Measurements from ENCODE around the gene FLT1.

Gene FLT1

DNA sequence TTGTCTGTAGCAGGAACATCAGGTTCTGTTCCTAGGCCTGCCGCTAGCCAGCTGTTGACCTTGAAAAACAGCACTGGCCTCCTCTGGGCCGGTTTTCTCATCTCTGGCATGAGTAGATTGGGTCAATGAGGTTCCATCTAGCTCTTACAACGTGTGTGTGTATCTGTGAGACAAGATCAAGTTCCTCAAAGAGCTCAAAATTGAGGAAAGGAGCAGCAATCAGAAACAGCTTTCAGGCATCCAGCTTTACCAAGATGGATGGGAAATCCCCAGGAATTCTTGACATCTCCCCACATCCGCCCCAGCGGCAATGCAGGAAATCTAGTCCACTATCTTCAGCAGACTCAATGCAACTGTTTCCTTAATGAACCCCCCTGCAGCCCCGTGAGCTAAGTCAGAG lies 4.9 kb downstream of the FLT1 start:
- no peak overlapping the region for H3K4me3 Mint-ChIP-seq
- TF ChIP-seq, protein P1, sequence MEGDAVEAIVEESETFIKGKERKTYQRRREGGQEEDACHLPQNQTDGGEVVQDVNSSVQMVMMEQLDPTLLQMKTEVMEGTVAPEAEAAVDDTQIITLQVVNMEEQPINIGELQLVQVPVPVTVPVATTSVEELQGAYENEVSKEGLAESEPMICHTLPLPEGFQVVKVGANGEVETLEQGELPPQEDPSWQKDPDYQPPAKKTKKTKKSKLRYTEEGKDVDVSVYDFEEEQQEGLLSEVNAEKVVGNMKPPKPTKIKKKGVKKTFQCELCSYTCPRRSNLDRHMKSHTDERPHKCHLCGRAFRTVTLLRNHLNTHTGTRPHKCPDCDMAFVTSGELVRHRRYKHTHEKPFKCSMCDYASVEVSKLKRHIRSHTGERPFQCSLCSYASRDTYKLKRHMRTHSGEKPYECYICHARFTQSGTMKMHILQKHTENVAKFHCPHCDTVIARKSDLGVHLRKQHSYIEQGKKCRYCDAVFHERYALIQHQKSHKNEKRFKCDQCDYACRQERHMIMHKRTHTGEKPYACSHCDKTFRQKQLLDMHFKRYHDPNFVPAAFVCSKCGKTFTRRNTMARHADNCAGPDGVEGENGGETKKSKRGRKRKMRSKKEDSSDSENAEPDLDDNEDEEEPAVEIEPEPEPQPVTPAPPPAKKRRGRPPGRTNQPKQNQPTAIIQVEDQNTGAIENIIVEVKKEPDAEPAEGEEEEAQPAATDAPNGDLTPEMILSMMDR (IDR thresholded peaks at IDR 0.05; ENCODE audit: unreplicated experiment in 3 of 3) = no peak
- H3K27me3 Mint-ChIP-seq (ENCODE audit: low read depth) = peaks cover 82% of the 10 kb centered on the region
- H3K36me3 Mint-ChIP-seq (ENCODE audit: low read depth) = no peaks in the 10 kb centered on the region
- H3K9me3 Mint-ChIP-seq = no peaks in the 10 kb centered on the region
- H3K4me1 Mint-ChIP-seq = peaks cover 11% of the 10 kb centered on the region
- no peak overlapping the region for H3K27ac Mint-ChIP-seq

DNA sequence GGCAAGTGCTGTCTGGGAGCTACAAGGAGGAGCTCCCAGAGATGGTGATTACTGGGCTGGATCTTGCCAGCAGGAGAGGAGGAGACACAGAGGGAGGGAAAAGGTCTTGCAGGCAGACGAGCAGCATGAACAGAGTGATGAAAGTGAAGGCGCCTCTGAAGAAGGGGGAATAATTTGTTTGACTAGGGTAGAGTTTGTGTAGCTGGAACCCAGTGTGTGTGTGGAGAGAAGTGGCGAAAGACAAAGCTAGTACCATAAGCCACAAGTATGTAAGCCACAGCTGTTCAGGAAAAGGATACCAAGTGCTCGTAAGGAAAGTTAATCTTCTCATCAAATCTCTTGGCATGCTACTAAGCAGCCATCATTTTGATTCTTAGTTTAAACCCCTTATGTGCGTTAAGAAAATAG lies 5.4 kb downstream of the FLT1 start:
- Mint-ChIP-seq H3K36me3 (ENCODE audit: low read depth) (no peaks in the 10 kb centered on the region), H3K27me3 (ENCODE audit: low read depth) (peaks cover 80% of the 10 kb centered on the region), H3K27ac (no peak overlapping the region), H3K4me1 (peaks cover 11% of the 10 kb centered on the region), H3K4me3 (no peak overlapping the region), H3K9me3 (no peaks in the 10 kb centered on the region)
- TF ChIP-seq, protein P1 (IDR thresholded peaks at IDR 0.05; ENCODE audit: unreplicated experiment in 3 of 3) = no peak

GRCh38 chr13:28488376-28489005 lies 6.4 kb downstream of the FLT1 start:
- Mint-ChIP-seq H3K27ac (no peak overlapping the region), H3K4me3 (no peak overlapping the region), H3K27me3 (ENCODE audit: low read depth) (peaks cover 80% of the 10 kb centered on the region), H3K4me1 (peaks cover 11% of the 10 kb centered on the region), H3K9me3 (no peaks in the 10 kb centered on the region), H3K36me3 (ENCODE audit: low read depth) (no peaks in the 10 kb centered on the region)
- TF ChIP-seq, protein P1 (IDR thresholded peaks at IDR 0.05; ENCODE audit: unreplicated experiment in 3 of 3) = no peak

GRCh38 chr13:28485996-28486543 lies 8.9 kb downstream of the FLT1 start:
- Mint-ChIP-seq H3K27ac (no peak overlapping the region), H3K36me3 (ENCODE audit: low read depth) (no peaks in the 10 kb centered on the region), H3K4me3 (no peak overlapping the region), H3K4me1 (peaks cover 11% of the 10 kb centered on the region), H3K9me3 (no peaks in the 10 kb centered on the region), H3K27me3 (ENCODE audit: low read depth) (peaks cover 62% of the 10 kb centered on the region)
- TF ChIP-seq, protein P1 (IDR thresholded peaks at IDR 0.05; ENCODE audit: unreplicated experiment in 3 of 3) = no peak

DNA sequence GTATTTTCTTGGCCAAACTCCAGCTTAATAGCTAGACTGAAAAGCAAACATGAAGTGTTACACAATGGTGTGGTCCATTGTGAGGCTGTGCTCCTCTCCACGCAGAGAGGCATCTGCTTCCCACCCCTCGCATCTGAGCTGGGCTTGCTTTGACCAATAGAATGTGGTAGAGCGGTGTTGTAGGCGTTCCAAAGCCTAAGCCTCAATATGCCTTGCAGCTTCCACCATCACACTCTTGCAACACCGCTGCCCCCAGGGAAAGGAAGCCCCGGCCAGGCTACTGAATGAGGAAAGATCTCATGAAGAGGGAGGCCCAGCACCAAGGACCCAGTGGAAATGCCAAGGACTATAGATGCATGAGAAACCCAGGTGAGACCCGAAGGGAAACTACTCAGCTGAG lies 9.4 kb downstream of the FLT1 start:
- Mint-ChIP-seq H3K27ac (no peak overlapping the region), H3K4me1 (peaks cover 11% of the 10 kb centered on the region), H3K9me3 (no peaks in the 10 kb centered on the region), H3K4me3 (no peak overlapping the region), H3K27me3 (ENCODE audit: low read depth) (peaks cover 56% of the 10 kb centered on the region), H3K36me3 (ENCODE audit: low read depth) (no peaks in the 10 kb centered on the region)
- TF ChIP-seq, protein P1 (IDR thresholded peaks at IDR 0.05; ENCODE audit: unreplicated experiment in 3 of 3) = no peak

- Mint-ChIP-seq H3K4me3 (no peak overlapping the region), H3K27me3 (ENCODE audit: low read depth) (peaks cover 52% of the 10 kb centered on the region), H3K36me3 (ENCODE audit: low read depth) (no peaks in the 10 kb centered on the region), H3K9me3 (no peaks in the 10 kb centered on the region), H3K4me1 (peaks cover 10% of the 10 kb centered on the region), H3K27ac (no peak overlapping the region)
- TF ChIP-seq, protein P1 (IDR thresholded peaks at IDR 0.05; ENCODE audit: unreplicated experiment in 3 of 3) = no peak
These were observed 9.8 kb downstream of the FLT1 start for GRCh38 chr13:28485097-28485496.

All from nephron (organoid).